HG03565 (cell line): Measurements from ENCODE around the gene CELA3B.
"Not testable (repeated sequence)": the region's sequence is repeated elsewhere in the genome, so short reads cannot be mapped to it uniquely, and the experiment has no call there.

Experiments
- ATAC-seq: cut with Tn5 transposase; IDR thresholded peaks from one replicate; pipeline ENCODE4 v1.9.1; 2021; ENCODE audit warnings: mild to moderate bottlenecking, moderate library complexity; ENCODE audit not compliant: unreplicated experiment

The CELA3B gene

DNA sequence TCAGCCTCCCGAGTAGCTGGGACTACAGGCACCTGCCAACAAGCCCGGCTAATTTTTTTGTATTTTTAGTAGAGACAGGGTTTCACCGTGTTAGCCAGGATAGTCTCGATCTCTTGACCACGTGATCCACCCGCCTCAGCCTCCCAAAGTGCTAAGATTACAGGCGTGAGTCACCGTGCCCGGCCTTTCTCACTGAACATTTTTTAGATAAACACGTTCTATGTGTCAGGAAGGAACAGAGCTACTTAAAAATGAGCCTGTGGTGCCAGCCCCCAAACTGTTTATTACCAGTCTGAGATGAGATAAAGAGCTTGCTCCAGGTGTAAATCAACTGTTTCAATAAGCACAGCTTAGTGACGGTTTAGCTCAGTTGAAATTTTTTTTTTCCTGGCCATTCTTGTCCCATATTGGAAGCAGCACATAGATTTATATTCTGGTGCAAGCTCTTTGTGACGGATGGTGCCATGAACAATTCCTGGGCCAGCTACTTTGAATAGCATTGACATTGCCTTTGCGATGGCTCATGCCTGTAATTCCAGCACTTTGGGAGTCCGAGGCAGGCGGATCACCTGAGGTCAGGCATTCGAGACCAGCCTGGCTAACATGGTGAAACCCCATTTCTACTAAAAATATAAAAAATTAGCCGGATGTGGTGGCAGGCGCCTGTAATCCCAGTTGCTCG, 33.7 kb upstream of the CELA3B start:
- ATAC-seq = not testable (repeated sequence)

DNA sequence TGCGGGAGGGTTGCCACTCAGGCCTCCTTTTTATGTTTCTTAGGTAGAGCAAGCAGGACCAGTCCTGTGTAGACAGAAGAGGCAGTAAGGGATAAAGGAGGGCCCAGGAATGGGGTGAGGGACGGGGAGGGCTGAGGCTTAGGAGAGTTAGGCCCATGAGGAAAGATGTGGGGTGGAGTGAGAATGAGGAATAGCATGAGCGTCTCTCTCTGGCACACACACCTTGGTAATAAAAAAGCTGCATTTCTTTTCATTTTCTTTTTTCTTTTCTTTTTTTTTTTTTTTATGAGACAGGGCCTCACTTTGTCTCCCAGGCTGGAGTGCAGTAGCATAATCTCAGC, 32.1 kb upstream of the CELA3B start:
- ATAC-seq = no peak

DNA sequence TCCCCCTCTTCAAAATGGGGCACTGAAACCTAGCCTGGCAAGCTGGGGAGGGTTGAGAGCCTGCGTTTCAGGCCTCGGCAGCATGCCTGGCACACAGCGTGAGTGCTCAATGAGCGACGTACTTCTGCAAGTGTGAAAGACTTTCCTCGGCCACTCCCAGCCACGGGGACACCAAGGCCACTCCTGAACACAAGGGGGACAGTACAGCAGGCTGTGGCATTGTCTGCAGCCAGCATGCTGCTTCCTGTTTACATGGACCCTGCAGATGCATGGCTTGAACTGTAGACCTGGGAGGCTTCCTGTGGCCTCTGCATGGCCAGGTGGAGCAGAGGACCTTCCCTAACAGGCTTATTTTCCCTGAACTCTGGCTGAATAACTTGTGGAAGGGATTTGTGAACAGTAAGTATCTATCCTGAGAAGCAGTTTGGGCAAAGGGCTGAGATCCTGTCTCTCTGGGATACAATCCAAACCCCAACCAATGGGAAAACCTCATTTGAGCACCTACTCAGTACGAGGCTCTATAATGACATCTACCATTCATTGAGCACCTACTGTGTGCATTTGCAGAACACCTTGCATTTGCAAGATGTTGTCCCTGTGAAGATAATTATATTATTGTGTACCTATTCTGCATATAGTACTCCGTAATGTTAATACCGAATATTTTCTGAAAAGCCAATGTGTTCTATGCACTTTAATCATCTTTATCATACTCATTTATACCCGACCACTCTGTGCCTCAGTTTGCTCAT, 29.8 kb upstream of the CELA3B start:
- ATAC-seq = no peak

DNA sequence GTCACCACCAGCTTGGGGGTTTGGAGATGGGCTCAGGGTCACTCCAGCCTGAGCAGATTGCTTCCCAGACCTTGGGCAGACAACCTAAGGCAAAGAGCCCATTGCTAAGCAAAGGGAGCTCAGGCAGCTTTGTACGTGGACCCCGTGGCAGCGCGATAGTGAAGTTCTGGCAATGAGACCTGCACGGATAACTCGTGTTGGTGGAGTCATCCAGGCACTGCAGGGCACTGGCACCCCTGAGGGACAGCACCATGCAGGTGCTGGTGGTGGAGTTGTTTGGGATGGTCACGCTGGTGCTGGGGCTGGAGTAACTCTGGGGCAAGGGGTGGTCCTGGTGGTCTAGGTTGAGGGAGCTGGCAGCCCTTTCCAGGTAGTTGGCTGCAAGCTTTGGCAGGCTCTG, 26.1 kb upstream of the CELA3B start:
- ATAC-seq = no peak

DNA sequence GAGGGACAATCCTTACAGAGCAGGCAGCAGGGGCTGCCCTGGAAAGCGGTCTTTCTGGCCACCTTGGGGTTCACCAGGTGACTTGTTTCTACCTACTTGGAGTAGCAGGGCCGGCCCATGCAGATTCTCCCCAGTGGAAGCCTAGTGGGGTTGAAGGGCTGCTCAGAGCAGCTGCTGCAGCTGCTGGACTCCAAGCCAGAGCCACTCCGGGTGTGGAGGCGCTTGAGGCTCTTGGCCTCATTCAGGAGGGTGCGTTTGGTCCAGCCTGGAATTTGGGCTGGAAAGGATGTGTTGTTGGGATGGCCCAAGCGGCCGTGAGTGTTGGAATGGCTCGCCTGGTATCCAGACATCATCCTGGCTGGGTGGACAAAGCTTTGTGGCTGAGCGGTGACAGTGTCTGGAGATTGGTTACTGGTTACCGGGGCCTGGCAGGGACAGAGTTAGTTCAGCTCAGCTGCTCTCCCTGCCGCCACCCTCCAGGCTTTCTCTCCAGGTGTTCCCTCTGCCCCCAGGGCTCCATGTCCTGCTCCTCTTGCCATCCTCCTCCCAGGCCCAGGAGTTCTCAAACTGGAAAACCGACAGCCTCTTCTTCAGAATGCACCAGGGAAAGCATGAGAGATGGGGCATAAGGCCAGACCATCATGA, 25.5 kb upstream of the CELA3B start:
- ATAC-seq = no peak

DNA sequence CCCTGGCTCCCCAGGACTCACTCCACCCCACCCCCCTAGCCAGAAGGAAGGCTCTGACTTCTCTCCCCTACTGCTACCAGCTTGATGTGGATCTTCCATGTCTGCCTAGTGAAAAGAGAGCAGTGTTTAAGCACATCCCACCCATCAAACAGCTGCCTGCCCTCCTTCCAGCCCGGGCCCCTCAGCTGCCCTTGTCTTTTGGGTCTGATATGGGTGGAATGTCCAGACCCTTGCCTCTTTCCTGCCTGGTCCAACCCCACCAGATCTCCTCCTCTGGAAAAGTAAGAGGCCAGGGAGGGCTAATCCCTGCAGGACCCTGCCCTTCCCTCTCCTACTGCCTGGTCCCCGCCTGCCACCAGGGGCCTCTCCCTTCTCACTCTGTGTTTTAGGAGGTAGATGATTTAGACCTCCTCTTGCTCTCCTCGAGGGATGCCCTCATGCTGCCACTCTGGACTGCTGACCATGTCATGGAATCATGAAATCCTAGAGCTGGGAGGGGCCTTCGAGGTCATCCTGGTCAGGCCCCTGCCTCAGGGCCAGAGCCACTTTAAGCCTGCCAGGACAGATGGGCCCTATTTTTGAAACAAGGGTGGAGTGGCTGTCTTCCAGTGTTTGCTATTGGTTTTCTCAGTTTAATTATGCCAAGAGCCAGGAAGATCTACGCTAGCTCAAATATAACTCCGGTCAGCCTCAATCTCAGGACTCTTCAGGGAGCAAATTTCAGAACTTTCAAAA, 23.9 kb upstream of the CELA3B start:
- ATAC-seq = no peak

DNA sequence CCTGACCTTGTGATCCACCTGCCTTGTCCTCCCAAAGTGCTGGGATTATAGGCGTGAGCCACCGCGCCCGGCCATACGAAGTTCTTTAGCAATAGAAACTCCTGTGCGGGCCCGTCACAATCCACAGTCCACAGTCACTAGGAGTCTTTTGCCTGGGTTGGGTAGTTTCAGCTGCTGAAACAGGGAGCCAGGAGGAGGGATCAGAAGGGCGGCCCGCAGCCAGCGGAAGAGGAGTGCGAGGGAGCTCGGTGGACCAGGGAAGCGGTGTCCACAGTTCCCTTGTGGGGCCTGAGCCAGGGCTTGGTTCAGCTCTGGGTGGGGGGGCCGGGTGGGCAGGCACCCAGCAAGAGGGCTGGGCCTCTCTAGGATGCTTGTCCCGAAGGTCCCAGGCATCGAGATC, 21.8 kb upstream of the CELA3B start:
- ATAC-seq = no peak

DNA sequence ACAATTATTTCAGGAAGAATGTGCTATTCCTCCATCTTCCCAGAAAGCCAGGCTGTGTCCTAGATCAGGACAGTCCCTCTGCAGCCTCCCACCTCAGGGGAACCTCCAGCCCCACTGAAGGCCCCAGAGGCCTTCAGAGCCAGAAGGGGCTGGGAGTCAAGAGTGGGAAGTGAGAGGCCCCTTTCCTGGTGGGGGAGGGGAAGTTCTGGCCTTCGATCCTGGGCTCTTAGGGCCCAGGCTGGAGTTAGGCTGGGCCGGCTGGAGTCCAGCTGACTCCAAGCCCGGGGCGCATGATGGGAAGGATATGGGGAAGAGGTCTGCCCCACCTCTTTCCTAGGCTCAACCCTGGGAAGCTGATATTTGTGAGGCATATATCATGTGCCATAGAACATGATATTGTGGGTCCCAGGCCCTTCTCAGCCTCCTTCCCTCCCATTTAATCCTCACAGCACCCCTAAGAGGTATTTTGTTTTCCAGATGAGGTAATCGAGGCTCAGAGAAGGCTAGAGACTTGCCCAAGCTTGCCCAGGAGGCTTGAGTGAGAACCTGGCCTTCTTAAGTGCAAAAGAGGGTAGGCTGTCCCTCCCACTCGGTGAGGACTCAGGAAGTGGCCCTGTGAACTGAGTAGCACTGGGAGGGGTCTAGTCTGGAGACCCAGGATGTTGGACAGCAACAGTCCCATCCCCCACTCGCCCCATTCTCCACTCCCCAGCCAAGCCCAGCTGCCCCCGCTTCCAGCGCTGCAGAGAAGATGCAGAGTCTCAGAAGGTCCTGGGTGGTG, 21.1 kb upstream of the CELA3B start:
- ATAC-seq = no peak

DNA sequence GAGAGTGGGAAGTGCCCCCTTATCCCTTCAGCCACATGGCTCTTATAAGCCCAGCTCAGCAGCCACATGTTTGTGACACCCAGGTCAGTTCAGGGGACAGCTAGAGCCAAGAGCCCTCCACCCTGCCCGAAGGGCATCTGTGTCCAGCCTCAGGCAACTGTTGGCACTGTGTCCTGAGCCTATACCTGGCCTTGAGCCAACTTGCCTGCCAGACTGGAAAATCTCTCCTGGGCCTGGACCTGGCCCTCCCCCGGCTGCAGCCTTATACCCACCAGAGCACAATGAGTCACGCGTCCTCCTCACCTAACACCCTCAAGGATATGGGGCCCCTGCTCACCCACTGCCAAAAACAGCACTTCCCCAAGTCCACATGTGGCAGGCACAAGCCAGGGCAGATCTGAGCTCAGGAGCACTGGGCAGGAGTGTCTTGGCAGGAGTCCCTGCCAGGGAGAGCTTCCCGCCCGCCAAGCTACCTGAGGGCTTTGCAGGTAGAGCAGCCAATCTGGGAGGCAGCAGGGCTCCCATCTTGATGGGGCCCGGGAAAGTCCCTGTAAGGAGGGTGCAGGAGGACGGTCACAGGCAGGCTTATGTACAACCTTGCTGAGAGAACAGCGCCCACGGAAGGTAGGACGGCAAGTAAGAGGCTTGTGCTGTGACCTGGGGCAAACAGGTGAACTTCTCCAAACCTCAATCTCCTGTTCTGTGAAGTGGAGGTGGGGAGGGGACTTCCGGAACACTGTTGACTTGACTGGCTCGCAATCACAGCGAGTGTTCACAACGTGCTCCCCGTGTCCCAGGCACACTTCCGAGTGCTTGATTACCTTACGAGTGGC, 19.9 kb upstream of the CELA3B start:
- no peak for ATAC-seq

DNA sequence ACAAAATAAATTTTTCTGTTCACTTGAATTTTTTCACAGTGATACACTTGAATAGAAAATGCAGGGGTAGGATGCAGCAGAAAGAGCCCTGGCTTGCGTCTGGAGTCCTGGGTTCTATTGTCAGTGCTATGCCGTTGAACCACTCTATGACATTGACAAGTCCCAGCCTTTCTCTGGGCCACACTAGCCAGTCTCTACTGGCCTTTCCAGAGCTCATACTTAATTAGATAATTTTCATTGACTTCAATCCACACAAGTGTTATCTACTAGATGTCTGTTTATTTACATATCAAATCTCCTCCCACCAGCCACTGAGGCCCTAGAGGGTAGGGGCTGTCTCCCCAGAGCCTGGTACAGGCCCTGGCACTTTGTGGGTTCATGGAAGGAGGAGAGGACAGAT, 15.5 kb upstream of the CELA3B start:
- ATAC-seq = no peak

DNA sequence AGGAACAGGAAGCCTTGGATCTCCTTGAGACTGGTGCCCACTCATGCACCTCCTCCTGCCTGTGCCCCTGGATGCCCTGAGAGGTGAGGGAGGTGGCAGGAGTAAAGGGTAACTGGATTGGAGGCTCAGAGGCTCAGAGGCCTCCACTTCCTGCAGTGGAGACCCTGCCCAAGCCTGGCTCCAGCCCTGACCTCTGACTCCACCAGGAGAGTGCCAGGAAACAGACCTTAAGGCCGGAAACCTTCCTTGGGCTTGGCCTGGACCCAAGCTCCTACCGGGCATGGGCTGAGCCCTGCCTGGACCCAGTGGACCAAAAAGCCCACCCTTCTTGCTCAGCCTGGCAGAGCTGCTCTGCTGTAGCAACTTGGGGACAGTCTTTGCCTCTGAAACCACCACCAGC, 15.0 kb upstream of the CELA3B start:
- ATAC-seq = no peak

DNA sequence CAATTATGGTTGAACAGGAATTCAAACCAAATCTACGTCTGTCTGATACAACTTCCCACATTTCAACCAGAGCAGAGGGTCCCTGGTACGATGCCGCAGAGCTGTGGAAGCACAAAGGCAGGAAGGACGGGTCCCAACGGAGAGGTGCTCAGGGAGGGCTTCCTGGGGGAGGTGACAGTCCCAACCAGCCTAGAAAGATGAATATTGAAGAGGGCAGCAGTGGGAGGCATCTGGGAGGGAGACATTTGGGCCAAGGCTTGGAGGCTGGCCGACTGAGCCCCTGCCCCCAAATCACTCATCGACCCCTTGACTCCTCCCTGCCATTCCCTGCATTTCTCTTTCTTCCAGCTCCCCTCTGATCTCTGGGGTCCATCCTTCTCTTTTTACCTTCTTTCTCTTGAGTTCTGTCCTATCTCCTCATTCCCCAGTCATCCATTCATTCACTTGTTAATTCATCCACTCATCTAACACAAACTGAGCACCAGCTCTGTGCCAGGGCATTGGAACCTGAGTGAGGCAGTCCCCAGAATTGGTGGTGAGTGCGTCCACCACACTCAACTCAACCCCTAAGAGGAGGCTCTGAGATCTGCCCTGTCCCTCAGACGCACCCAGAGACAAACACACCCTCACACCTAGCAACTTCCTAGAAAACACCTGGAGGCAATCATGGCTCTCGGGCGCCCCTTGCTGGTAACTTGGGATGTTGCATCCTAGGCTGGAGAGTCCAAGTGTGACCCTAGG, 13.2 kb upstream of the CELA3B start:
- no peak for ATAC-seq

DNA sequence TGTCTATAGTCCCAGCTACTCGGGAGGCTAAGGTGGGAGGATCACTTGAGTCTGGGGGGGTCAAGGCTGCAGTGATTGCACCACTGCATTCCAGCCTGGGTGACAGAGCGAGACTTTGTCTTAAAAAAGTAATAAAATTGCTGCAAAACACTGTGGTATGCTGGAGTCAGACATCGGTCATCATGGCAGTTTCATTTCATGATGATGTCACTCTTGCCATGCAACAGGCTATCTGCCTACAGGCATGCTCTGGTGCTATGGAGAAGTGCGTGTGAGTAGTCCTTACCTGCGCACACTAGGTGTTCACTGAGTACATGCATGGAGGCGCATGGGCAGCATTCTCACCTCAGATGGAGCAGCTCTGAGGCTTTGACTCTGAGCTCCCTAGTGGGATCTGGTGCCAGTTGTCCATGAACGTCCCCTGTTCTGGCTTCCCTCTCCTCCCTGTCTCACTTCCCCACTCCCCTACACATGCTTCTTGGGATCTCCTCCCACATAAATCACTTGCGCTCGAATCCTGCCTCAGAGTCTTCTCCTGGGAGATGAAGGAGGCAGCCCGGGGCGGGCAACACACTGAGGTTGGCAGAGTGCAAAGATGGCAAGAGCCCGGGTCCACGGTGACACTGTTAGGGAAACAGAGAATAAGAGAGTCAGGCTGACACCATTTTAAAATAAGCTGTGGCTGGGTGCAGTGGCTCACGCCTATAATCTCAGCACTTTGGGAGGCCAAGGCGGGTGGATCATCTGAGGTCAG, 10.4 kb upstream of the CELA3B start:
- no peak for ATAC-seq

DNA sequence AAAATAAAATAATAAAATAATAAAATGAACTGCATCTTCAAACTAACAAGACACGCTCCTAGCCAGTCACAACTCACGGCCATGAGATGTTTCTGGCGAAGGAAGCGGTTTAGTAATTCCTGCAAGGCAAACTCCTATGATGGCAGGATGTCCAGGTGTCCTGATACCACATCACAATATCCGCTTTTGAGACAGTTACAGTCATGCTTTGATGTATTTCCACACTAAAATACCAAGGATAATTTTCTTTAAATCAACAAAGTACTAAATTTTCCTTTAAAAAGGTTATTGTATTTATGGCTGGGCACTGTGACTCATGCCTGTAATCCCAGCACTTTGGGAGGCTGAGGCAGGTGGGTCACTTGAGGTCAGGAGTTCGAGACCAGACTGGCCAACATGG, 9.6 kb upstream of the CELA3B start:
- not testable (repeated sequence) for ATAC-seq

DNA sequence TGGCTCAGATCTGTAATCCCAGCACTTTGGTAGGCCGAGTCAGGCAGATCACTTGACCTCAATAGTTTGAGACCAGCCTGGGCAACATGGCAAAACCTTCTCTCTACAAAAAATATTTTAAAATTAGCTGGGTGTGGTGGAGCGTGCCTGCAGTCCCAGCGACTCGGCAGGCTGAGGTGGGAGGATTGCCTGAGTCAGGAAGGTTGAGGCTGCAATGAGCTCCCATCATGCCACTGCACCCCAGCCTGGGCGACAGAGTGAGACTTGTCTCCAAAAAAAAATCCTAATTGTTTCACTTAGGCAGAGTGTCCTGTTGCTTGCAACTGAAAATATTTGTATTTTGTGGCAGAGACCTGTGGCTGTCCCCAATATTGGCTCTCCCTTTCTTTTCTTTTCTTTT, 7.8 kb upstream of the CELA3B start:
- ATAC-seq = not testable (repeated sequence)

DNA sequence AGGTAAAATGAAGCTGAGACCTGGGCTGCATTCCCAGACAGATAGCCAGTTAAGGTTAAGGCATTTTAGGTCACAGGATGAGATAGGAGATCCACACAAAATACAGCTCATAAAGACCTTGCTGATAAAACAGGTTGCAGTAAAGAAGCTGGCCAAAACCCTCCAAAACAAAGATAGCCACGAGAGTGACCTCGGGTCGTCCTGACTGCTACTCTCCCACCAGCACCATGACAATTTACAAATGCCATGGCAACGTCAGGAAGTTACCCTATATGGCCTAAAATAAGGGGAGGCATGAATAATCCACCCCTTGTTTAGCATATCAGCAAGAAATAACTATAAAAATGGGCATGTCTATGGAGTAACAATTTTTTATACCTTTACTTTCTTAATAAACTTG, 6.3 kb upstream of the CELA3B start:
- not testable (repeated sequence) for ATAC-seq

DNA sequence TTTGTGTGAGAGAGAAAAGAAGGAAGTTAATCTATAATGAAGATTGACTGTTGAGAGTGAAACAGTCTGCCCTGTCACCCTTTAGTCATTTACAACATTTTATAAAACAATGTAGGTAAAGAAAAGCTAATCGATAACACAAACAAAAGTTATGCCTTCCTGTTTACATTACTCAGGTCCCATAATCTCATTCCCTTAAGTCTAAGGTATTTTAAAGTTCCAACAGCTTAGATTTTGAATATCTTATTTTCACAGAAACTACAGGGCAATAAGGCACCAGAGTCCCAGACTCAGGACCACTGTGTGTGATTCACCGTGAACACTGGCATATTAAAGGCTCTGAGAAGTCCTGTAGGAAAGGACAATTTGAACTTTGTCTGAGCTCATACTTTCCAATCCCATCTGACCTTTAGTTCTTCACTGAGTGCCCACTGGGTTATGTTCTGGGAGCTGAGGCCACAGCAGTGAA, 3.8 kb upstream of the CELA3B start:
- not testable (repeated sequence) for ATAC-seq

DNA sequence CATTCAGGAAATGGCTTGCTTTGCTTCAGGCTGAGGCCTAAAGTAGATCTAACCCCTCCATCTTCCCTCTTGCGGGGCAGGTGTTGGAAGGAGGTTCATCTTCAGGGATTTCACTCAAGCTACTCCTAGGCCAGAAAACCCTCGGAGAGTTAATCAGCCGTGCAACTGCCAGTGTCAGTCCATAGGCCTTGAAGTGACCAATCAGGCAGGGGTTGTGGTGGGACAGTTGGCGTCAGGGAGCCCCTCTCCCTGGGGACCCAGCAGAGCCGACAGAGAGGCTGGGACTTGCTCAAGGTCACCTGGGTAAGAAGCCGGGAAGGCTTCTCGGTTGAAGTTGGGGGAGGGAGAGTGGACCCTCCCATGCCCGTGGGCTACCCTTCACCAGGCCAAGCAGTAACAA, 2.9 kb upstream of the CELA3B start:
- ATAC-seq = not testable (repeated sequence)
